Vagina (tissue), 2 donors: ENCODE data around the gene LDAH. TPM values are rescaled to one million over a fixed set of nuclear protein-coding genes. Genes with fewer than 3 reads are reported as not detected.

Experiments used
- DNase-seq, 2 donors: peaks; one replicate each; pipeline ENCODE4 v3.0.0-alpha.2; 2017; ENCODE audit errors: extremely low spot score in 2 of 2
- H3K27ac ChIP-seq: fragments of 200-600 bp; sonication (generic); one replicate; pipeline ENCODE4 v1.5.1; 2019
- H3K27me3 ChIP-seq: fragments of 200-600 bp; sonication (generic); one replicate; pipeline ENCODE4 v1.5.1; 2019
- H3K36me3 ChIP-seq, 2 donors: fragments of 200-600 bp; sonication (generic); one replicate each; pipeline ENCODE4 v1.5.1; 2017 to 2019
- H3K4me1 ChIP-seq: fragments of 200-600 bp; sonication (generic); one replicate; pipeline ENCODE4 v1.5.1; 2019
- H3K4me3 ChIP-seq, 2 donors: fragments of 200-600 bp; sonication (generic); 1 replicate in 1 of 2; 2 replicates in 1 of 2; pipeline ENCODE4 v1.5.1; 2016 to 2019
- H3K9me3 ChIP-seq: fragments of 200-600 bp; sonication (generic); one replicate; pipeline ENCODE4 v1.5.1; 2019
- CTCF ChIP-seq, 3 experiments: fragments of 450-650 bp in 2 of 3; fragments of 200-600 bp in 1 of 3; sonication (generic) in 1 of 3; IDR thresholded peaks; one replicate each; pipeline ENCODE4 v1.5.1; 2017 to 2019; ENCODE audit warnings: antibody characterized with exemption in 3 of 3, mild to moderate bottlenecking in 2 of 3, moderate library complexity in 2 of 3
- POLR2A ChIP-seq, 2 donors: fragments of 450-650 bp; IDR thresholded peaks; one replicate each; pipeline ENCODE4 v1.6.1; 2017; ENCODE audit warnings: antibody characterized with exemption in 2 of 2, mild to moderate bottlenecking in 2 of 2, moderate library complexity in 2 of 2
- POLR2AphosphoS5 ChIP-seq, 2 donors: sonication (generic); formaldehyde crosslinking; IDR thresholded peaks; one replicate each; pipeline ENCODE4 v1.9.0; 2017; ENCODE audit warnings: antibody characterized with exemption in 2 of 2, mild to moderate bottlenecking in 2 of 2, low read depth in 1 of 2; ENCODE audit not compliant: insufficient read depth in 1 of 2
- intact Hi-C: fragments of 100-400 bp; cut with DNase I; formaldehyde crosslinking; loops from one replicate; pipeline ENCODE4 v1.15.1; 2023
- total RNA-seq: library from RNA; depleted of rRNA; stranded (reverse); fragments of >200 nt; gene quantifications from one replicate; pipeline ENCODE4 v1.2.3, GENCODE V29; 2016

The LDAH gene
- total RNA-seq, 1 donor from 2014 or later = 9.1 TPM

GRCh38 chr2:20697322-20697934 lies 125.5 kb downstream of the LDAH start:
- H3K36me3 ChIP-seq = no peaks in the 10 kb centered on the region
- no peak overlapping the region for H3K4me3 ChIP-seq
- no peak for DNase-seq
- TF ChIP-seq POLR2AphosphoS5 (IDR thresholded peaks at IDR 0.05; ENCODE audit: insufficient read depth in 1 of 2, low read depth in 1 of 2) (no peak), CTCF (IDR thresholded peaks at IDR 0.05) (no peak), POLR2A (IDR thresholded peaks at IDR 0.05) (no peak)
- H3K4me1 ChIP-seq = no peaks in the 10 kb centered on the region
- H3K27ac ChIP-seq = no peak overlapping the region
- no peaks in the 10 kb centered on the region for H3K27me3 ChIP-seq
- no peaks in the 10 kb centered on the region for H3K9me3 ChIP-seq
- intact Hi-C loops = no loop called here

- intact Hi-C loops = no loop called here
- no peak for DNase-seq
- TF ChIP-seq POLR2A (IDR thresholded peaks at IDR 0.05) (no peak), POLR2AphosphoS5 (IDR thresholded peaks at IDR 0.05; ENCODE audit: insufficient read depth in 1 of 2, low read depth in 1 of 2) (no peak), CTCF (IDR thresholded peaks at IDR 0.05) (no peak)
- Histone ChIP-seq H3K27me3 (no peaks in the 10 kb centered on the region), H3K36me3 (no peaks in the 10 kb centered on the region), H3K27ac (no peak overlapping the region), H3K9me3 (no peaks in the 10 kb centered on the region), H3K4me1 (no peaks in the 10 kb centered on the region), H3K4me3 (no peak overlapping the region)
These were observed 126.5 kb downstream of the LDAH start for GRCh38 chr2:20696366-20696765.

- Histone ChIP-seq H3K27me3 (no peaks in the 10 kb centered on the region), H3K4me3 (no peak overlapping the region), H3K4me1 (no peaks in the 10 kb centered on the region), H3K27ac (no peak overlapping the region), H3K36me3 (no peaks in the 10 kb centered on the region), H3K9me3 (no peaks in the 10 kb centered on the region)
- DNase-seq = no peak
- no peak for TF ChIP-seq CTCF (IDR thresholded peaks at IDR 0.05)
- no peak for TF ChIP-seq POLR2A (IDR thresholded peaks at IDR 0.05)
- no peak for TF ChIP-seq POLR2AphosphoS5 (IDR thresholded peaks at IDR 0.05; ENCODE audit: insufficient read depth in 1 of 2, low read depth in 1 of 2)
- intact Hi-C loops = no loop called here
These were observed 129.6 kb downstream of the LDAH start for GRCh38 chr2:20693317-20693716.

GRCh38 chr2:20692081-20692480 lies 130.8 kb downstream of the LDAH start:
- Histone ChIP-seq H3K27me3 (no peaks in the 10 kb centered on the region), H3K4me1 (no peaks in the 10 kb centered on the region), H3K9me3 (no peaks in the 10 kb centered on the region), H3K36me3 (peaks cover 0 to 3% of the 10 kb centered on the region in 2 donors), H3K27ac (no peak overlapping the region), H3K4me3 (no peak overlapping the region)
- TF ChIP-seq CTCF (IDR thresholded peaks at IDR 0.05) (no peak), POLR2A (IDR thresholded peaks at IDR 0.05) (no peak), POLR2AphosphoS5 (IDR thresholded peaks at IDR 0.05; ENCODE audit: insufficient read depth in 1 of 2, low read depth in 1 of 2) (no peak)
- no peak for DNase-seq
- intact Hi-C loops = no loop called here

GRCh38 chr2:20691076-20691734 lies 131.7 kb downstream of the LDAH start:
- no peak overlapping the region for H3K4me3 ChIP-seq
- no peaks in the 10 kb centered on the region for H3K9me3 ChIP-seq
- H3K27ac ChIP-seq = no peak overlapping the region
- intact Hi-C loops = no loop called here
- no peak for DNase-seq
- H3K4me1 ChIP-seq = no peaks in the 10 kb centered on the region
- H3K36me3 ChIP-seq = peaks cover 0 to 8% of the 10 kb centered on the region in 2 donors
- no peaks in the 10 kb centered on the region for H3K27me3 ChIP-seq
- TF ChIP-seq CTCF (IDR thresholded peaks at IDR 0.05) (no peak), POLR2A (IDR thresholded peaks at IDR 0.05) (no peak), POLR2AphosphoS5 (IDR thresholded peaks at IDR 0.05; ENCODE audit: insufficient read depth in 1 of 2, low read depth in 1 of 2) (no peak)
